Transverse colon (tissue), 4 donors: ENCODE data around the gene PCDH17. TPM values are rescaled to one million over a fixed set of nuclear protein-coding genes. Genes with fewer than 3 reads are reported as not detected.

ENCODE experiments used
- DNase-seq: peaks from one replicate; pipeline ENCODE4 v3.0.0-alpha.2; 2019
- H3K27ac ChIP-seq, 4 donors: fragments of 200-600 bp; sonication (generic); 2 replicates each; pipeline ENCODE4 v1.5.1; 2016 to 2018; ENCODE audit warnings: inconsistent platforms in 4 of 4
- H3K27me3 ChIP-seq: fragments of 200-600 bp; sonication (generic); 2 replicates; pipeline ENCODE4 v1.5.1; 2017; ENCODE audit warnings: inconsistent platforms
- H3K36me3 ChIP-seq, 4 donors: fragments of 200-600 bp; sonication (generic); 2 replicates each; pipeline ENCODE4 v1.5.1; 2017 to 2019; ENCODE audit warnings: inconsistent platforms in 4 of 4
- H3K4me1 ChIP-seq, 4 donors: fragments of 200-600 bp; sonication (generic); 2 replicates each; pipeline ENCODE4 v1.5.1; 2017 to 2020; ENCODE audit warnings: inconsistent platforms in 4 of 4
- H3K4me3 ChIP-seq, 4 donors: fragments of 200-600 bp; sonication (generic); 1 replicate in 1 of 4; 2 replicates in 3 of 4; pipeline versions ENCODE4 v1.5.1 to v1.6.1; 2017 to 2019; ENCODE audit warnings: inconsistent platforms in 4 of 4
- H3K9me3 ChIP-seq, 2 donors: fragments of 200-600 bp; sonication (generic); 2 replicates each; pipeline ENCODE4 v1.5.1; 2017 to 2019; ENCODE audit warnings: inconsistent platforms in 2 of 2
- EP300 ChIP-seq: sonication (generic); formaldehyde crosslinking; IDR thresholded peaks from one replicate; pipeline ENCODE4 v1.6.1; 2017; ENCODE audit warnings: antibody characterized with exemption, low read depth
- POLR2A ChIP-seq: fragments of 450-650 bp; IDR thresholded peaks from one replicate; pipeline ENCODE4 v1.6.1; 2016; ENCODE audit warnings: antibody characterized with exemption, mild to moderate bottlenecking, moderate library complexity
- POLR2AphosphoS5 ChIP-seq, 3 donors: sonication (generic); formaldehyde crosslinking; IDR thresholded peaks; one replicate each; pipeline ENCODE4 v1.6.1; 2016; ENCODE audit warnings: antibody characterized with exemption in 3 of 3
- WGBS, 2 donors: methylation state at CpG; one replicate each; pipeline ENCODE4 v1.1.5; 2018; ENCODE audit warnings: low coverage in 1 of 2; 5-methylcytosine and 5-hydroxymethylcytosine counted together
- in situ Hi-C, 4 donors: fragments of 200-750 bp; cut with MboI; loops; one replicate each; pipeline versions ENCODE4 v1.15.0 to v1.15.1; 2017; ENCODE audit warnings: low sequenced_read_pairs in 3 of 4, low pct_ligation_motif_present in 1 of 4, low pct_unique_long_range_greater_than_20kb in 1 of 4
- intact Hi-C: fragments of 100-400 bp; cut with DNase I; formaldehyde crosslinking; loops from one replicate; pipeline ENCODE4 v1.15.1; 2023; ENCODE audit warnings: low total_unique reads
- total RNA-seq, 4 donors: library from RNA; depleted of rRNA; stranded (reverse); fragments of >200 nt; gene quantifications; one replicate each; pipeline ENCODE4 v1.1.0, GENCODE V29; 2016
- TF ChIP-seq, protein P1 (sequence below), 5 experiments: fragments of 200-600 bp in 3 of 5; fragments of 450-650 bp in 2 of 5; sonication (generic) in 3 of 5; IDR thresholded peaks; 1 replicate in 2 of 5; 2 replicates in 3 of 5; pipeline ENCODE4 v1.5.1; 2016 to 2017; ENCODE audit warnings: antibody characterized with exemption in 5 of 5, inconsistent platforms in 3 of 5, mild to moderate bottlenecking in 2 of 5, moderate library complexity in 1 of 5

PCDH17 gene
- total RNA-seq, 4 donors from 2014 or later: 0.80 to 2.2 (median 1.2) TPM; not detected in 1

DNA sequence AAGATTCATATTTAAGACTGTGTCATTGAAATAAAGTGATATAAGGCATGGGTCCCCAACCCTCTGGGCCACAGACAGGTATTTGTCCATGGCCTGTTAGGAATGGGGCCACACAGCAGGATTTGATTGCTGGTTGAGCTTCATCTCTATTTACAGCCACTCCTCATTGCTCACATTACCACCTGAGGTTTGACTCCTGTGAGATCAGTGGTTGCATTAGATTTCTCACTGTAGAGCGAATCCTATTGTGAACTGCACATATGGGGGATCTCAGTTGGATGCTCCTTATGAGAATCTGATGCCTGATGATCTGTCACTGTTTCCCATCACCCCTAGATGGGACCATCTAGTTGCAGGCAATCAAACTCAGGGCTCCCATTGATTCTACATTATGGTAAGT lies 132.1 kb downstream of the PCDH17 start:
- Histone ChIP-seq H3K4me3 (no peak overlapping the region), H3K27me3 (no peaks in the 10 kb centered on the region), H3K9me3 (no peaks in the 10 kb centered on the region), H3K36me3 (no peaks in the 10 kb centered on the region), H3K4me1 (no peaks in the 10 kb centered on the region), H3K27ac (no peak overlapping the region)
- WGBS, 2 donors: 71% methylated on average over 1 of the region's 1 CpG; no CpG with 5 or more reads in 1 of the 2 donors
- TF ChIP-seq POLR2AphosphoS5 (IDR thresholded peaks at IDR 0.05): no peak
- TF ChIP-seq, protein P1, sequence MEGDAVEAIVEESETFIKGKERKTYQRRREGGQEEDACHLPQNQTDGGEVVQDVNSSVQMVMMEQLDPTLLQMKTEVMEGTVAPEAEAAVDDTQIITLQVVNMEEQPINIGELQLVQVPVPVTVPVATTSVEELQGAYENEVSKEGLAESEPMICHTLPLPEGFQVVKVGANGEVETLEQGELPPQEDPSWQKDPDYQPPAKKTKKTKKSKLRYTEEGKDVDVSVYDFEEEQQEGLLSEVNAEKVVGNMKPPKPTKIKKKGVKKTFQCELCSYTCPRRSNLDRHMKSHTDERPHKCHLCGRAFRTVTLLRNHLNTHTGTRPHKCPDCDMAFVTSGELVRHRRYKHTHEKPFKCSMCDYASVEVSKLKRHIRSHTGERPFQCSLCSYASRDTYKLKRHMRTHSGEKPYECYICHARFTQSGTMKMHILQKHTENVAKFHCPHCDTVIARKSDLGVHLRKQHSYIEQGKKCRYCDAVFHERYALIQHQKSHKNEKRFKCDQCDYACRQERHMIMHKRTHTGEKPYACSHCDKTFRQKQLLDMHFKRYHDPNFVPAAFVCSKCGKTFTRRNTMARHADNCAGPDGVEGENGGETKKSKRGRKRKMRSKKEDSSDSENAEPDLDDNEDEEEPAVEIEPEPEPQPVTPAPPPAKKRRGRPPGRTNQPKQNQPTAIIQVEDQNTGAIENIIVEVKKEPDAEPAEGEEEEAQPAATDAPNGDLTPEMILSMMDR (IDR thresholded peaks at IDR 0.05): no peak
- TF ChIP-seq EP300: no peak
- no peak for TF ChIP-seq POLR2A
- no peak for DNase-seq
- in situ Hi-C loops: no loop called here
- intact Hi-C loops: loop anchor here (5.0 kb wide), 1 partner anchor 281 kb away; no protein-coding TSS in a partner anchor
